HCT116 (cell line): Measurements from ENCODE around the gene LCP1.

Experiments
- CBX3 ChIP-seq: IDR thresholded peaks from 2 replicates; pipeline ENCODE4 v1.6.1; 2012; ENCODE audit warnings: low read depth
- CEBPB ChIP-seq: IDR thresholded peaks from 2 replicates; pipeline ENCODE4 v1.6.1; 2012; ENCODE audit warnings: low read depth
- JUND ChIP-seq: IDR thresholded peaks from 2 replicates; pipeline ENCODE4 v1.6.1; 2012
- POLR2A ChIP-seq: IDR thresholded peaks from 2 replicates; pipeline ENCODE4 v1.7.0; 2011; ENCODE audit warnings: borderline replicate concordance; ENCODE audit not compliant: insufficient read depth, insufficient read length; ENCODE audit errors: extremely low read depth
- TF ChIP-seq, protein P1 (sequence below), 3 experiments: fragments of 200-600 bp in 1 of 3; sonication (generic) in 1 of 3; IDR thresholded peaks in 2 of 3; conservative IDR thresholded peaks in 1 of 3; 2 replicates each; pipeline ENCODE4 v1.5.1; 2012 to 2017; ENCODE audit warnings: low read depth in 2 of 3, low read length in 2 of 3, antibody characterized with exemption in 1 of 3, borderline replicate concordance in 1 of 3, control low read depth in 1 of 3, mild to moderate bottlenecking in 1 of 3, mixed read lengths in 1 of 3, mixed run types in 1 of 3, moderate library complexity in 1 of 3; ENCODE audit not compliant: insufficient read depth in 1 of 3

- TF ChIP-seq CBX3 (no peak), POLR2A (no peak), CEBPB (no peak), JUND (no peak)
- TF ChIP-seq, protein P1, sequence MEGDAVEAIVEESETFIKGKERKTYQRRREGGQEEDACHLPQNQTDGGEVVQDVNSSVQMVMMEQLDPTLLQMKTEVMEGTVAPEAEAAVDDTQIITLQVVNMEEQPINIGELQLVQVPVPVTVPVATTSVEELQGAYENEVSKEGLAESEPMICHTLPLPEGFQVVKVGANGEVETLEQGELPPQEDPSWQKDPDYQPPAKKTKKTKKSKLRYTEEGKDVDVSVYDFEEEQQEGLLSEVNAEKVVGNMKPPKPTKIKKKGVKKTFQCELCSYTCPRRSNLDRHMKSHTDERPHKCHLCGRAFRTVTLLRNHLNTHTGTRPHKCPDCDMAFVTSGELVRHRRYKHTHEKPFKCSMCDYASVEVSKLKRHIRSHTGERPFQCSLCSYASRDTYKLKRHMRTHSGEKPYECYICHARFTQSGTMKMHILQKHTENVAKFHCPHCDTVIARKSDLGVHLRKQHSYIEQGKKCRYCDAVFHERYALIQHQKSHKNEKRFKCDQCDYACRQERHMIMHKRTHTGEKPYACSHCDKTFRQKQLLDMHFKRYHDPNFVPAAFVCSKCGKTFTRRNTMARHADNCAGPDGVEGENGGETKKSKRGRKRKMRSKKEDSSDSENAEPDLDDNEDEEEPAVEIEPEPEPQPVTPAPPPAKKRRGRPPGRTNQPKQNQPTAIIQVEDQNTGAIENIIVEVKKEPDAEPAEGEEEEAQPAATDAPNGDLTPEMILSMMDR (IDR thresholded peaks at IDR 0.05 in 2 of 3, conservative IDR thresholded peaks at IDR 0.05 in 1 of 3; ENCODE audit: borderline replicate concordance in 1 of 3, insufficient read depth in 1 of 3, low read depth in 2 of 3, low read length in 2 of 3), result no peak
Measured at GRCh38 chr13:46121033-46121432, 60.9 kb downstream of the LCP1 start.
